ENCODE results near the gene PGAM5.
A peak's percentile ranks its signal among the peaks of the same experiment; 100 is the strongest.
"Not testable (repeated sequence)": the region's sequence is repeated elsewhere in the genome, so short reads cannot be mapped to it uniquely, and the experiment has no call there.

The PGAM5 gene

DNA sequence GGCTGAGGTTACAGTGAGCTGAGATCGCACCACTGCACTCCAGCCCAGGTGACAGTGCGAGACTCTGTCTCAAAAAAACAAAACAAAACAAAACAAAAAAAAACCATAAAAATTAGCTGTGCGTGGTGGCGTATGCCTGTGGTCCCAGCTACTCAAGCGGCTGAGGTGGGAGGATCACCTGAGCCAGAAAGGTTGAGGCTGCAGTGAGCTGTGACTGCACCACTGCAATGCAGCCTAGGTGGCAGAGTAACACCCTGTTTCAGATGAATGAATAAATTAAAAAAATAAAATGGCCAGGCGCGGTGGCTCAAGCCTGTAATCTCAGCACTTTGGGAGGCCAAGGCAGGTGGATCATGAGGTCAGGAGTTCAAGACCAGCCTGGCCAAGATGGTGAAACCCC is 43.0 kb downstream of the PGAM5 start:
- DNase-seq (ENCODE audit: low spot score): not testable (repeated sequence)

DNA sequence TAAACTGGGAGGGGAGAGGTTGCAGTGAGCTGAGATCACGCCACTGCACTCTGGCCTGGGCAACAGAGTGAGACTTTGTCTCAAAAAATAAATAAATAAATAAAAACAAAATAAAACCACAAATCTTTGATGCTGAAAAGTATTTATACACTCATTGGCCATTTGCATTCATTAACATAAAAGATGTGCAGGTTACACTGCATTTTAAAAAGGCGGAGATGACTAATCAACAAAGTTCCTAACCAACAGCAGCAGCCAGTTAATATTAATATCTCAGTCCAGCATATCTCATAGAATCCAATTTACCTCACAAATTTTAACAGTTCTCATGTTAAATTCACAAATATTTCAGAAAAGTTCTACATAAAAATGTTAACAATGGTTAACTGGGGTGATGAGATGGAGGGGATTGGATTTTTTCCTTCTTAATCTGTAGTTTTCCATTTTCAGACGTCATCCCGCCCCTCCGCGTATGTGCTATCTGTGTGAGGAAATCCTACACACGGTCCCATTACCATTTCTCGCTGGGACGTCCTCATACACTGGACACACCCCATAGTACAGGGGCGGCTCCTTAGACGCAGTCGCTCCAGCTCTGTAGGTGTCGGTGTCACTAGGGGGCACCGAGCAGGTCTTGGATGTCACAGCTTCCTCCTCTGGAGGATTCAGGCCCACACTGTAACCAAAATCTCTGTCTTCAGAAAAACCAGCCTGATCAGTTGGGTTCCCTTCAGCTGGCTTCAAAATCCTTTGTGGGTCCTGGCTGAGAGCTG is 43.7 kb downstream of the PGAM5 start:
- DNase-seq (ENCODE audit: low spot score): no peak

DNA sequence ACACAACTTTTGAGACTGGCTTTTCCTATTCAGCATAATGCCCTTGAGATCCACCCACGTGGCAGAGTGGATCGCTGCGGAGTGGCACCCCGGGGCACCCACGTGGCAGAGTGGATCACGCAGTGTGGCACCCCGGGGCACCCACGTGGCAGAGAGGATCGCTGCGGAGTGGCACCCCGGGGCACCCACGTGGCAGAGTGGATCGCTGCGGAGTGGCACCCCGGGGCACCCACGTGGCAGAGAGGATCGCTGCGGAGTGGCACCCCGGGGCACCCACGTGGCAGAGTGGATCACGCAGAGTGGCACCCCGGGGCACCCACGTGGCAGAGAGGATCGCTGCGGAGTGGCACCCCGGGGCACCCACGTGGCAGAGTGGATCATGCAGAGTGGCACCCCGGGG is 48.2 kb downstream of the PGAM5 start:
- not testable (repeated sequence) for DNase-seq (ENCODE audit: low spot score)

DNA sequence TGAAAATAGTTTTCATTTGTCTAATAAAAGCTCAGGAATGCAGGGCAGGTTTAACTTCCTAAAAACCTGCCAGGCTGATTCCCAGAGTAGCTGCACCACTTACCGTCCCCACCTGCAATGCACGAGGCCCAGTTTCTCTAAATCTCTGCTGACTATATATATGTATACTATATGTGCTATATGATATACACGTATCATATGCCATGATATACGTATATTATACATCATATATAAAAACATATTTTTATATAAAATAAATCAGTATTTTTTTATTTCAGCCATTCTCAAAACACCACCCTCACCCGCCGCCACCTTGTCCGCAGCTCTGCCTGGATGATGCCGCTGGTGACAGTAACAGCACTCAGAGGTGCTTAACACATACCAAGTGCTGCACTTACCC is 48.7 kb downstream of the PGAM5 start:
- no peak for DNase-seq (ENCODE audit: low spot score)

DNA sequence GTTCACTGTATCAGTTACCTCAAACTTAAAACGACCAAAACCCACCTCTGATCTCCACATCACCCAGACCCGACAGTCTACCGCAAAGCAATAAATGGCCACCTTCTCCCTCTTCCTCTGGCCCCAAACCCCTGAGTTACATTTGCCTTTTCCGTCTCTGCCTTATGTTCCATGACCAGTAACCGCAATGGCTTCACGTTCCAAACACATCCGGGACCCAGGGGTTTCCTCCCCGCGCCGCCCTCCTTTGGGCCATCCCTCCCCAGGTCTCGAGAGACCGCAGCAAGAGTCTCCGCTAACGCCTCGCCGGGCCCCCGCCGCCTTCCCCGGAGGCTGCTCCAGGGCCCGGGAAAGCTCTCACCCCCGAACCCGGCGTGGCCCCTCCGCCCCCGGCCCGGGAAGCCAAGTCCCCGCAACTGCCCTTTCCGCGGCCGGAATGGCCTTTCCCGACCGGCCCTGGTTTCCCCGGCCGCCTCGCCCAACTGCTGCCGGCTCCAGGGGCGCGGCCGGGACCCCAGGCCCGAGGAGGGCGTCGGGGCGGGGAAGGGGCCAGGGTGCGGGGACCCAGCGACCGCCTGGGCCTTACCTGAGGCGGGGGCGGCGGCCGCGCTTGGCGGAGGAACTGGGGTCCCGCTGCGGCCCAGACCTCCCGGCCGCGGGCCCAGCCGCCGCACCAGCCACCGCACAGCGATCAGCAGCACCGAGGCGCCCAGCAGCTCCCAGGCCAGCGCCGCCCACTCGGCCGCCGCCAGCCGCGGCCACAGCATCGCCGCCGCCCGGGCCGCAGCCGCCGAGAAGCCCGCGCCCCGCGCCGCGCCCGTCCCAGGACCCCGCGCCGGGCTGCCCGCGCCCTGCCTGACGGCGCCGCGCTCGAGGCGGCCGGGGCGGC is 50.6 kb downstream of the PGAM5 start, which contains the start of gene ANKLE2:
ANKLE2 (minus strand) TSS at position 801 of the 889 bp plus-strand sequence; CDS start at position 767, 34 bp downstream.
- DNase-seq (ENCODE audit: low spot score): peak; percentile 44

DNA sequence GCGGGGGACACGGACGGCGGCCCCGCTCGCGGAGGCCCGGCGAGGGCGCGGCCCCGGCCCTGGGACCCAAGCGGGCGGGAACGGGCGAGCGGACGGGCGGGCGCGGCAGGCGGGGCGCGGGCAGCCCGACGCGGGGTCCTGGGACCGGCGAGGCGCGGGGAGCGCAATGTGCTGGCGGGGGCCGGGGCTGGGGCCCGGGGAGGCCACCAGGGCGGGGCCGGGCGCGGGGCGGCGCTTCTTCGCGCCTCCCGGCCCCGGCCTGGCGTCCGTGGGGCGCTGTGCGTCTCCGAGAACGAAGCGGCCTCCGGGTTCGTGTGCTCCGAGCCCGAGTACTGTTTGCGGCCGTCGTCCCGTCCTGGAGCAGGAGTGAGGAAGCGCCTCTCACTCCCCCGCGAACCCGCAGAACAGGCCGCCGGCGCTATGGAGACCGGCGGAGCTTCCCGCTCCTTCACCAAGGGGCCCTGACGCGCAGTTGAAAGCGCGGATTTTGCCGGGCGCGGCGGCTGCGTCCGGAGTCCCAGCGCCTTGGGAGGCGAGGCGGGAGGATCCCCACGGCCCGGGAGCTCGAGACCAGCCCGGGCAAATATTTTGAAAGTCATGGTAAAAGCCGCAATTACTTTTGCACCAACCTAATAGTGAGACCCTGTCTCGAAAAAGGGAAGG is 51.4 kb downstream of the PGAM5 start:
- DNase-seq (ENCODE audit: low spot score): peak; percentile 86

DNA sequence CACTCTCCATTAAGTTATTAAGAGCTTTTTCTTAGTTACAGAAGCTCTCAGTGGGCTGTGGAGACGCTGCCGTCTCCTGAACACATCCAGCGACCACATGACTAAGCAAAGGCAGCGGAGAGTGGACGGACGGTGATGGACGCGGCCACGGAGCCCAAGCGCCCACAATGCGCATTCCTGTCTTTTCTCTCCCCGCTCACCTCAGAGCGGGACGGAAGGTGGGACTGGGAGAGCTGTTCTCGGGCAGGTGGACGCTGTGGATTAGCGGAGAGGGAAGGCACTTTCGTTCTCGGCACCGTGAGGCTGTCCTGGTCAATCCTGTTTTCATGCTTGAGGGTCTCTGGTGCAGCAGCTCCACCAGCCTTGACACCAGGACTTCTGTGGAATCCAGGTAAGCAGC is 53.6 kb downstream of the PGAM5 start:
- DNase-seq (ENCODE audit: low spot score): no peak

DNA sequence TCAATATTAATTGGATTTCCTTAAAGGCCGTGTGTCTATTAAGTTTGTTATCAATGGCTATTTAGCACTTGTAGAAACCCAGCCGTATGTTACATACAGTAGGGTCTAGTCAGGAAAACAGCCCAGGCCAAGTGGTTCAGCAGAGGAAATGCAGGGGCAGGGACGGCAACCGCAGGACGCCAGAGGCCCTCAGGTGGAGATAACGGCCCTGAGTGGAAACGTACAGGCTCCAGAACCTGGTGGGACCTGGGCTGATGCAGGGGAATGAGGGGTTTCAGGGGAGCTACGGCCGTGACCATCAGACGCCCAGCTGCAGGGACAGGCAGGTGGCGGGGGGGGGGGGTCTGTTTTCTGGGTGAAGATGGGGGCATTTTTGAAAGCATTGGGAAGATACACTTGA is 54.7 kb downstream of the PGAM5 start:
- no peak for DNase-seq (ENCODE audit: low spot score)

DNA sequence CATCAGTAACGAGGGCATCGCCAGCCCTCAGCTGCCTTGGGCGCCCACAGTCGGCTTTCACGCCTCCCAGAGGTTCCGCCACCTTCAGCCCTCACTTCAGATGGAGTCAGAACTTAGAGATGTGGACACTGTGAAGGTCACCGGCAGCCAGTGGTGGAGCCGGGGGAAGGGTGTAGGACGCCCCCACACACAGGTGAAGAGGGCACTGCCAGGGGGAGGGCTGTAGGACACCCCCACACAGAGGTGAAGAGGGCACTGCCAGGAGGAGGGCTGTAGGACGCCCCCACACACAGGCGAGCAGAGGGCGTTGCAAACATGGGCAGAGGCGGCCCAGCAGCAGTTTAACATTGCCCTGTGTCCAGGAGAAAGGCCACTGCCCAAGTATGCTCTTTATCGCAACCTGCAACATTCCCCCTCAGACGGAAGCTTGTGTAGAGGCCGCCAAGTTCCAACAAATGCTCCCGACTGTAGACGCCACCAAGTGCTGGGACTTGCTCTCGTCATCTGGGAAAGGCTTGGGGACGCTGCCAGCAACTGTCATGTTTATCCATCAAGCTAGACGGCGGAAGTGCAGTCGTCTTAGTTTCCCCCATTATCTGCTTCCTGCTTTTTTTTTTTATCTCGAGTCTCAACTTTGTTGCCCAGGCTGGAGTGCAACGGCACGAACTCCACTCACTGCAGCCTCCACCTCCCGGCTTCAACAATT is 55.9 kb downstream of the PGAM5 start:
- DNase-seq (ENCODE audit: low spot score): no peak

DNA sequence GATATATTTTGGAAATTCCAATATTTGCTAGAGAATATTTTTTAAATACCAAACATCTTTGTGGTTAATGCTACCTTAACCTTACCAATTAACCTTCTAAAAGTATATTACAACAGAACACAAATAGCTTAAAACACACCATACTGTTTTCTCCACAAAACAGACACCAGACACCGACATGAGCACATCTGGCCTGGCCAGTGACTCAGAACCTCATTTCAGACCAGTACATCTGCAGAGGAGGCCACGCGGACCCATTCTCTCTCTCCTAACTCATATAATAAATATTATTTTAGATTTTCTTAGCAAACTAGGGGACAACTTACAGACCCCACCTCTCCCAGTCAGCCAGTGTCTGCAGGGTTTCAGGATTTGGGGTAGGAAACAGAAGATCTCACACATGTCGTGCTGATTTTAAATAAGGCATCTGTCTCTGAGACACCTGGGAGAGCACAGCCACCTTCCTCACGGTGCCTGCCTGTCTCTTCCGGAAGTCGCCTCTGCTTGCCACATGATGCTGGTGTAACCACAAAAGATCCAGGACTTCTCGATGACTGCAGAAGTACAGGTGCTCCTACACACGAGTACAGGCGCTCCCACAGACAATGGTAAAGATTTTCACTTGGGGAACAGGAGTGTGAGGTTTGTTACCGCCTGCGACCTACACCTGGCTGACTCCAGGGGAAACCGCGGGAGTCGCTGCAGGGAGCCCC is 60.6 kb downstream of the PGAM5 start:
- peak; percentile 71 for DNase-seq (ENCODE audit: low spot score)

Measured in CD4-positive, alpha-beta T cell treated with Interleukin-6 at 100 ng/mL for 8 hours (primary cell).